ENCODE results near the gene BAZ1A.
A peak's percentile ranks its signal among the peaks of the same experiment; 100 is the strongest.
"Not testable (repeated sequence)": the region's sequence is repeated elsewhere in the genome, so short reads cannot be mapped to it uniquely, and the experiment has no call there.

BAZ1A gene

GRCh38 chr14:34750670-34751069, 124.5 kb downstream of the BAZ1A start:
- no peak for TF ChIP-seq CTCF (conservative IDR thresholded peaks at IDR 0.05; ENCODE audit: low read depth, low read length)
- DNase-seq (ENCODE audit: low read depth), result peak; percentile 85
- no peak overlapping the region for H3K4me3 ChIP-seq (ENCODE audit: low read depth, low read length)

- H3K4me3 ChIP-seq (ENCODE audit: low read depth, low read length), result no peak overlapping the region
- TF ChIP-seq CTCF (conservative IDR thresholded peaks at IDR 0.05; ENCODE audit: low read depth, low read length), result no peak
- DNase-seq (ENCODE audit: low read depth), result peak; percentile 10
These were observed 124.9 kb downstream of the BAZ1A start for GRCh38 chr14:34750233-34750632.

- no peak for TF ChIP-seq CTCF (conservative IDR thresholded peaks at IDR 0.05; ENCODE audit: low read depth, low read length)
- H3K4me3 ChIP-seq (ENCODE audit: low read depth, low read length), result no peak overlapping the region
- DNase-seq (ENCODE audit: low read depth), result no peak
These were observed 125.8 kb downstream of the BAZ1A start for GRCh38 chr14:34749408-34749807.

- no peak for DNase-seq (ENCODE audit: low read depth)
- no peak overlapping the region for H3K4me3 ChIP-seq (ENCODE audit: low read depth, low read length)
- TF ChIP-seq CTCF (conservative IDR thresholded peaks at IDR 0.05; ENCODE audit: low read depth, low read length), result no peak
These were observed 132.7 kb downstream of the BAZ1A start for GRCh38 chr14:34742270-34743115.

- DNase-seq (ENCODE audit: low read depth), result no peak
- H3K4me3 ChIP-seq (ENCODE audit: low read depth, low read length), result no peak overlapping the region
- TF ChIP-seq CTCF (conservative IDR thresholded peaks at IDR 0.05; ENCODE audit: low read depth, low read length), result no peak
These were observed 133.3 kb downstream of the BAZ1A start for GRCh38 chr14:34741840-34742239.

- H3K4me3 ChIP-seq (ENCODE audit: low read depth, low read length), result not testable (repeated sequence)
- DNase-seq (ENCODE audit: low read depth), result peak; percentile 37
These were observed 135.0 kb downstream of the BAZ1A start for GRCh38 chr14:34740139-34740538.

- DNase-seq (ENCODE audit: low read depth); H3K4me3 ChIP-seq (ENCODE audit: low read depth, low read length): not testable (repeated sequence)
These were observed 138.1 kb downstream of the BAZ1A start for GRCh38 chr14:34737079-34737478.

GRCh38 chr14:34733245-34733644, 141.9 kb downstream of the BAZ1A start:
- no peak for DNase-seq (ENCODE audit: low read depth)
- no peak overlapping the region for H3K4me3 ChIP-seq (ENCODE audit: low read depth, low read length)
- TF ChIP-seq CTCF (conservative IDR thresholded peaks at IDR 0.05; ENCODE audit: low read depth, low read length), result no peak

Data from choroid plexus epithelial cell (primary cell).